H1 (cell line): ENCODE data around the gene DGKI. TPM values are rescaled to one million over a fixed set of nuclear protein-coding genes. Genes with fewer than 3 reads are reported as not detected.

Source experiments
- polyA plus RNA-seq, 7 experiments: library from polyadenylated mRNA; depleted of rRNA in 3 of 7; stranded (reverse) in 5 of 7; unstranded in 2 of 7; fragments of >200 nt in 5 of 7; fragments of 200-250 nt in 2 of 7; gene quantifications; 1 replicate in 5 of 7; 2 replicates in 1 of 7; 4 replicates in 1 of 7; pipeline versions ENCODE4 v1.2.1 to v1.2.3, GENCODE V29; 2011 to 2013; ENCODE audit warnings: missing spikeins in 2 of 7, mixed read lengths in 2 of 7
- total RNA-seq: library from RNA; stranded (reverse); fragmentation: NEBNext Ultra II Directional; extraction: Animal tissue kit (Norgen Biotek cat#: 25700); gene quantifications from 2 replicates; pipeline ENCODE4 v1.2.1, GENCODE V29; 2021
- TF ChIP-seq, protein P1 (sequence below): fragments of 300-600 bp; sonication (generic); IDR thresholded peaks from 2 replicates; pipeline ENCODE4 v1.7.1; 2012; ENCODE audit warnings: low read length, moderate library complexity, mild to moderate bottlenecking, inconsistent platforms; ENCODE audit not compliant: insufficient replicate concordance

DGKI gene
- total and polyA plus RNA-seq, 2 of the 8 experiments (the other 6 are each of a cell fraction or from before 2014, with no cell fraction given), result 0.20 to 0.71 TPM

DNA sequence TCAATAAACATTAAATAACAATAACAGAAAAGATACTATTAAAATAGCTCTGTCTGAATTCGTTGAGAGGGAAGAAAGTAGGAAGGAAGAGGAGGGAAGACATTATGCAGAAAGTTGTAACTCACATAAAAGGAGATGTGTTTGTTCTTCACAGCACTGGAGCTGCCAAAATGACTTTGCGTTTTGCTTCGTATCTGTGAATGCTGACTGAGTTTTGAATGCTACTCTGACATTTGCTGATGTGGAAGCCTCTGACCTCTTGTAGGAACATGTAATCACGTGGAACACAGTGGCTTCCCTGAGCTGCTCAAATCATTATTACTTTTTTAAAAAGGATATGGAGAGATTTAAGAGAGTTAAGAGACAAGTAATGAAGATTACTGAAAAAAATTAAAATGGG, 15.6 kb upstream of the DGKI start (continued):
- TF ChIP-seq, protein P1, sequence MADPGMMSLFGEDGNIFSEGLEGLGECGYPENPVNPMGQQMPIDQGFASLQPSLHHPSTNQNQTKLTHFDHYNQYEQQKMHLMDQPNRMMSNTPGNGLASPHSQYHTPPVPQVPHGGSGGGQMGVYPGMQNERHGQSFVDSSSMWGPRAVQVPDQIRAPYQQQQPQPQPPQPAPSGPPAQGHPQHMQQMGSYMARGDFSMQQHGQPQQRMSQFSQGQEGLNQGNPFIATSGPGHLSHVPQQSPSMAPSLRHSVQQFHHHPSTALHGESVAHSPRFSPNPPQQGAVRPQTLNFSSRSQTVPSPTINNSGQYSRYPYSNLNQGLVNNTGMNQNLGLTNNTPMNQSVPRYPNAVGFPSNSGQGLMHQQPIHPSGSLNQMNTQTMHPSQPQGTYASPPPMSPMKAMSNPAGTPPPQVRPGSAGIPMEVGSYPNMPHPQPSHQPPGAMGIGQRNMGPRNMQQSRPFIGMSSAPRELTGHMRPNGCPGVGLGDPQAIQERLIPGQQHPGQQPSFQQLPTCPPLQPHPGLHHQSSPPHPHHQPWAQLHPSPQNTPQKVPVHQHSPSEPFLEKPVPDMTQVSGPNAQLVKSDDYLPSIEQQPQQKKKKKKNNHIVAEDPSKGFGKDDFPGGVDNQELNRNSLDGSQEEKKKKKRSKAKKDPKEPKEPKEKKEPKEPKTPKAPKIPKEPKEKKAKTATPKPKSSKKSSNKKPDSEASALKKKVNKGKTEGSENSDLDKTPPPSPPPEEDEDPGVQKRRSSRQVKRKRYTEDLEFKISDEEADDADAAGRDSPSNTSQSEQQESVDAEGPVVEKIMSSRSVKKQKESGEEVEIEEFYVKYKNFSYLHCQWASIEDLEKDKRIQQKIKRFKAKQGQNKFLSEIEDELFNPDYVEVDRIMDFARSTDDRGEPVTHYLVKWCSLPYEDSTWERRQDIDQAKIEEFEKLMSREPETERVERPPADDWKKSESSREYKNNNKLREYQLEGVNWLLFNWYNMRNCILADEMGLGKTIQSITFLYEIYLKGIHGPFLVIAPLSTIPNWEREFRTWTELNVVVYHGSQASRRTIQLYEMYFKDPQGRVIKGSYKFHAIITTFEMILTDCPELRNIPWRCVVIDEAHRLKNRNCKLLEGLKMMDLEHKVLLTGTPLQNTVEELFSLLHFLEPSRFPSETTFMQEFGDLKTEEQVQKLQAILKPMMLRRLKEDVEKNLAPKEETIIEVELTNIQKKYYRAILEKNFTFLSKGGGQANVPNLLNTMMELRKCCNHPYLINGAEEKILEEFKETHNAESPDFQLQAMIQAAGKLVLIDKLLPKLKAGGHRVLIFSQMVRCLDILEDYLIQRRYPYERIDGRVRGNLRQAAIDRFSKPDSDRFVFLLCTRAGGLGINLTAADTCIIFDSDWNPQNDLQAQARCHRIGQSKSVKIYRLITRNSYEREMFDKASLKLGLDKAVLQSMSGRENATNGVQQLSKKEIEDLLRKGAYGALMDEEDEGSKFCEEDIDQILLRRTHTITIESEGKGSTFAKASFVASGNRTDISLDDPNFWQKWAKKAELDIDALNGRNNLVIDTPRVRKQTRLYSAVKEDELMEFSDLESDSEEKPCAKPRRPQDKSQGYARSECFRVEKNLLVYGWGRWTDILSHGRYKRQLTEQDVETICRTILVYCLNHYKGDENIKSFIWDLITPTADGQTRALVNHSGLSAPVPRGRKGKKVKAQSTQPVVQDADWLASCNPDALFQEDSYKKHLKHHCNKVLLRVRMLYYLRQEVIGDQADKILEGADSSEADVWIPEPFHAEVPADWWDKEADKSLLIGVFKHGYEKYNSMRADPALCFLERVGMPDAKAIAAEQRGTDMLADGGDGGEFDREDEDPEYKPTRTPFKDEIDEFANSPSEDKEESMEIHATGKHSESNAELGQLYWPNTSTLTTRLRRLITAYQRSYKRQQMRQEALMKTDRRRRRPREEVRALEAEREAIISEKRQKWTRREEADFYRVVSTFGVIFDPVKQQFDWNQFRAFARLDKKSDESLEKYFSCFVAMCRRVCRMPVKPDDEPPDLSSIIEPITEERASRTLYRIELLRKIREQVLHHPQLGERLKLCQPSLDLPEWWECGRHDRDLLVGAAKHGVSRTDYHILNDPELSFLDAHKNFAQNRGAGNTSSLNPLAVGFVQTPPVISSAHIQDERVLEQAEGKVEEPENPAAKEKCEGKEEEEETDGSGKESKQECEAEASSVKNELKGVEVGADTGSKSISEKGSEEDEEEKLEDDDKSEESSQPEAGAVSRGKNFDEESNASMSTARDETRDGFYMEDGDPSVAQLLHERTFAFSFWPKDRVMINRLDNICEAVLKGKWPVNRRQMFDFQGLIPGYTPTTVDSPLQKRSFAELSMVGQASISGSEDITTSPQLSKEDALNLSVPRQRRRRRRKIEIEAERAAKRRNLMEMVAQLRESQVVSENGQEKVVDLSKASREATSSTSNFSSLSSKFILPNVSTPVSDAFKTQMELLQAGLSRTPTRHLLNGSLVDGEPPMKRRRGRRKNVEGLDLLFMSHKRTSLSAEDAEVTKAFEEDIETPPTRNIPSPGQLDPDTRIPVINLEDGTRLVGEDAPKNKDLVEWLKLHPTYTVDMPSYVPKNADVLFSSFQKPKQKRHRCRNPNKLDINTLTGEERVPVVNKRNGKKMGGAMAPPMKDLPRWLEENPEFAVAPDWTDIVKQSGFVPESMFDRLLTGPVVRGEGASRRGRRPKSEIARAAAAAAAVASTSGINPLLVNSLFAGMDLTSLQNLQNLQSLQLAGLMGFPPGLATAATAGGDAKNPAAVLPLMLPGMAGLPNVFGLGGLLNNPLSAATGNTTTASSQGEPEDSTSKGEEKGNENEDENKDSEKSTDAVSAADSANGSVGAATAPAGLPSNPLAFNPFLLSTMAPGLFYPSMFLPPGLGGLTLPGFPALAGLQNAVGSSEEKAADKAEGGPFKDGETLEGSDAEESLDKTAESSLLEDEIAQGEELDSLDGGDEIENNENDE, result no peak
